Brain microvascular endothelial cell (primary cell): ENCODE data around the gene SLCO3A1.

Experiments used
- DNase-seq: peaks from one replicate; pipeline ENCODE4 v3.0.0-alpha.2; 2020
- H3K27ac ChIP-seq: fragments of 250-450 bp; sonication (Bioruptor Pico); 2 replicates; pipeline ENCODE4 v1.5.1; 2020; ENCODE audit warnings: mild to moderate bottlenecking, moderate library complexity
- H3K27me3 ChIP-seq: fragments of 250-450 bp; sonication (Bioruptor Pico); replicated peaks from 2 replicates; pipeline ENCODE4 v1.5.1; 2020; ENCODE audit warnings: mild to moderate bottlenecking
- H3K36me3 ChIP-seq: fragments of 250-450 bp; sonication (Bioruptor Pico); replicated peaks from 2 replicates; pipeline ENCODE4 v1.5.1; 2020; ENCODE audit warnings: mild to moderate bottlenecking
- H3K4me3 ChIP-seq: 2 replicates; pipeline ENCODE4 v1.5.1; 2011; ENCODE audit warnings: low read depth, mild to moderate bottlenecking, control low read depth, low read length, moderate library complexity
- in situ Hi-C: cut with HindIII; loops from 2 replicates; pipeline ENCODE4 v1.10.0; 2017; ENCODE audit warnings: low sequenced_read_pairs, low pct_ligation_motif_present
- TF ChIP-seq, protein P1 (sequence below): IDR thresholded peaks from 2 replicates; pipeline ENCODE4 v1.5.1; 2011; ENCODE audit warnings: low read depth, mild to moderate bottlenecking, moderate library complexity, low read length, control low read depth, inconsistent platforms; ENCODE audit errors: missing control alignments

The SLCO3A1 gene

DNA sequence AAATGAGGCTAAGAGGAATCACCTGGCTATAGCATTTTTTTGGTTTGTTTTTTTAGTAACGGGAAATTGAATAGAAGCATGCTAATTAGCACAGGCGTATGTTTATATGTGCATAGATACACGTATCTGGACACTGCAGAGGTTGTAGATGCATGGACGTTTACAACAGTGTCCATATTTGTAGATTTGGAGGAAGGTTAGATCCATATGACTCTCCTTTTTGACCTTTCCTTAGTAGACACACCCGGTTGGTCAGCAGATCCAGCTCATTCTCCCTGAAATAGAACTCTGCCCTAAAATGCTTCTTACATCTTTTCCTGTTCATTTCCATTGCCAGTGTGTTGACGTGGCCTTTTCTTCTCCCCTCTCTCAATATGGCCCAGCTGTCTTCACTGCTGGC lies 60.1 kb downstream of the SLCO3A1 start:
- no peak overlapping the region for H3K4me3 ChIP-seq
- no peaks in the 10 kb centered on the region for H3K36me3 ChIP-seq
- no peaks in the 10 kb centered on the region for H3K27me3 ChIP-seq
- TF ChIP-seq, protein P1, sequence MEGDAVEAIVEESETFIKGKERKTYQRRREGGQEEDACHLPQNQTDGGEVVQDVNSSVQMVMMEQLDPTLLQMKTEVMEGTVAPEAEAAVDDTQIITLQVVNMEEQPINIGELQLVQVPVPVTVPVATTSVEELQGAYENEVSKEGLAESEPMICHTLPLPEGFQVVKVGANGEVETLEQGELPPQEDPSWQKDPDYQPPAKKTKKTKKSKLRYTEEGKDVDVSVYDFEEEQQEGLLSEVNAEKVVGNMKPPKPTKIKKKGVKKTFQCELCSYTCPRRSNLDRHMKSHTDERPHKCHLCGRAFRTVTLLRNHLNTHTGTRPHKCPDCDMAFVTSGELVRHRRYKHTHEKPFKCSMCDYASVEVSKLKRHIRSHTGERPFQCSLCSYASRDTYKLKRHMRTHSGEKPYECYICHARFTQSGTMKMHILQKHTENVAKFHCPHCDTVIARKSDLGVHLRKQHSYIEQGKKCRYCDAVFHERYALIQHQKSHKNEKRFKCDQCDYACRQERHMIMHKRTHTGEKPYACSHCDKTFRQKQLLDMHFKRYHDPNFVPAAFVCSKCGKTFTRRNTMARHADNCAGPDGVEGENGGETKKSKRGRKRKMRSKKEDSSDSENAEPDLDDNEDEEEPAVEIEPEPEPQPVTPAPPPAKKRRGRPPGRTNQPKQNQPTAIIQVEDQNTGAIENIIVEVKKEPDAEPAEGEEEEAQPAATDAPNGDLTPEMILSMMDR = no peak
- DNase-seq = no peak
- in situ Hi-C loops = no loop called here
- H3K27ac ChIP-seq = no peak overlapping the region

DNA sequence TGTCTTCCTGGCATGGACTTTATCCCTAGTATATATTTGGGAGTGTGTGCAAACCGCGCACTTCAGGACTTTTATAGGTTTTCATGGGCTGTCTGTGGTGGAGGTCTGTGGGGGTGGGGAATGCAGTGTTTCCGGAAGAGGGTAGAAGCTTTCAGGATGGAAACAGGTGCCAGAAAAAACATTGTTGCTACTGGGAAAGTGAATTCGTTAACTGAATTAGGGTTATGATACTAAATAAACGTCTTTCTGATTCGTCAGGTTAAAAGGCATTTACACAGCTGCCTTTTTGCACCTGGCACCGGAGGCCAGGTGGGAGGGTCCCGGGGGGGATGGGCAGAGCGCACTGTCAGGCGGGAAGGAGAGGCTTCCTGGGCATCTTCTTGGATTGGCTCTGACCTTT lies 62.1 kb downstream of the SLCO3A1 start:
- TF ChIP-seq, protein P1 = no peak
- Histone ChIP-seq H3K36me3 (no peaks in the 10 kb centered on the region), H3K27ac (no peak overlapping the region), H3K4me3 (no peak overlapping the region), H3K27me3 (no peaks in the 10 kb centered on the region)
- DNase-seq = no peak
- in situ Hi-C loops = no loop called here

DNA sequence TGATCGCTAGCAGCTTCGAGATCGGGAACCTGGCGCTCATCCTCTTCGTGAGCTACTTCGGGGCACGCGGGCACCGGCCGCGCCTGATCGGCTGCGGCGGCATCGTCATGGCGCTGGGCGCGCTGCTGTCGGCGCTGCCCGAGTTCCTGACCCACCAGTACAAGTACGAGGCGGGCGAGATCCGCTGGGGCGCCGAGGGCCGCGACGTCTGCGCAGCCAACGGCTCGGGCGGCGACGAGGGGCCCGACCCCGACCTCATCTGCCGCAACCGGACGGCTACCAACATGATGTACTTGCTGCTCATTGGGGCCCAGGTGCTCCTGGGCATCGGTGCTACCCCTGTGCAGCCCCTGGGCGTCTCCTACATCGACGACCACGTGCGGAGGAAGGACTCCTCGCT lies 62.5 kb downstream of the SLCO3A1 start:
- H3K27me3 ChIP-seq = no peaks in the 10 kb centered on the region
- in situ Hi-C loops = no loop called here
- no peak overlapping the region for H3K27ac ChIP-seq
- DNase-seq = no peak
- no peak overlapping the region for H3K4me3 ChIP-seq
- TF ChIP-seq, protein P1 = no peak
- H3K36me3 ChIP-seq = no peaks in the 10 kb centered on the region

DNA sequence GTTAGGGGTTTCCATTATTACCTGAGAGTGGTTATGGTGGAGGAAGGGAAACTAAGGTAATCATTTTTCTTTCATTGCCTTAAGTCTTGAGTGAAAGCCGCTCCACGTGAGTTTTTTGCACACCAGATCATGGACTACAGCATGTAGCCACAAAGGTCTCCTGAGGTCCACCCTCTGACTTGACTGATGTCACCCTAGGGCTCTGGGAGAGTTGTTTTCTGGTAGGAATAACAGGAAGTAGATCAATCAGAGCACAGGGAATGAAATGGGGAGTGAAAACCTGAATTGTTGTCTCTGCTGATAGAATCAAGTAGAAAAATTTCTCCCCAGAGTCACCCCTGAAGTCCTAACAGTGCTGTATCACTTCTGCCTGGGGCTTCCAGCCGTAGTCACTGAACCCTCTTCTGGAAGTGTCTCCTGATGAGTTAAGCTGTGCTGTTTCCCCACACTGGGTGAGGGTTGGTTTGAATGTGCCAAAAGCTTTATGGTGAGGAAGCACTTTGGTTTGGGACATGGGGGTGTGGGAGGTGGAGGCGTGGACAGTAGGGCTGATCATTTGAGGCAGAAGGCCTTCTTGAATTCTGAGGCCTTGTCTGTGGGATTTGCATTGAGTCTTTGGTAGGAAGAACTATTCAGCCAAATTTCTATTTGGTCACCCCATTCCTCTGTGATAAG lies 64.3 kb downstream of the SLCO3A1 start:
- TF ChIP-seq, protein P1 = no peak
- no peak for DNase-seq
- in situ Hi-C loops = no loop called here
- Histone ChIP-seq H3K4me3 (no peak overlapping the region), H3K36me3 (no peaks in the 10 kb centered on the region), H3K27me3 (no peaks in the 10 kb centered on the region), H3K27ac (no peak overlapping the region)

DNA sequence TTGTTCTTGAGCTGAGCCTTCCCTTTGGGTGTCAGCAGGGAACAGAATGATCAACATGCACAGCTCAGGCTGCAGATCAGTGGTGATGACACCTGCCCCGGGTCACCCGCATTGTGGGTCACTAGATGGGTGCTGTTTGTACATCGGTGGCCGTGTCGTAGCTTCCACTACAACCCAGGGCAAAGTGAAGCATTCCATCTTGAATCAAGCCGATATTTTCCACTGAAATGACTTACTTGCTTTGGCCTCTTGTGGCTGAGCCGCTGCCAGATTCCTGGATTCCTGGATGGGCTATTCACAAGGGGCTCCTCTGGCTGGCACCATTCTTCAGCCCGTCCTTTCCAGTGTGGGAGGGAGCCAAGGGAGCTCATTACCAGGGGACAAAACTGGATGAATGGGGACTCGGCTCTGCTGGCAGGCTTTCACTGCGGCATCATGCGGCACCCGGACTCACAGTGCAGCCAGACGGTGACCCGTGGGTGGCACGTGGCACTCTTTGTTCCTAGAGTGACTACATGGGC lies 65.6 kb downstream of the SLCO3A1 start:
- no peak for DNase-seq

More for the DNA sequence above, 65.6 kb downstream of the SLCO3A1 start:
- no peaks in the 10 kb centered on the region for H3K27me3 ChIP-seq
- no peaks in the 10 kb centered on the region for H3K36me3 ChIP-seq
- TF ChIP-seq, protein P1 = no peak
- in situ Hi-C loops = no loop called here
- H3K4me3 ChIP-seq = no peak overlapping the region
- H3K27ac ChIP-seq = no peak overlapping the region
